ENCODE data around the gene MATN4.
"Not testable (repeated sequence)": the region's sequence is repeated elsewhere in the genome, so short reads cannot be mapped to it uniquely, and the experiment has no call there.

DNA sequence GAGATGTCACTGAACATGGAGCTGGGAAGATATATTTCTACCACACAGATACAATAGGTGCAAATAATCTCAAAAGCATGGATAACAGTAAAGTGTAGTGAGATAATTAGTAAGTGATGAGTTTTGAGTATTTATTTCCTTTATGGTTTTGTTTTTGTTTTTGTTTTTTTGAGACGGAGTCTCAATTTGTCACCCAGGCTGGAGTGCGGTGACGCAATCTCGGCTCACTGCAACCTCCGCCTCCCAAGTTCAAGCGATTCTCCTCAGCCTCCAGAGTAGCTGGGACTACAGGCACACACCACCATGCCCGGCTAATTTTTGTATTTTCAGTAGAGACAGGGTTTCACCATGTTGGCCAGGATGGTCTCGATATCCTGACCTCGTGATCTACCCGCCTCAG is 42.7 kb upstream of the MATN4 start:
- TF ChIP-seq CTCF (IDR thresholded peaks at IDR 0.05; ENCODE audit: borderline replicate concordance, extremely low read depth, low read length, poor library complexity, severe bottlenecking); EZH2 (IDR thresholded peaks at IDR 0.05; ENCODE audit: borderline replicate concordance, low read depth, low read length, severe bottlenecking): not testable (repeated sequence)
